ENCODE data around the gene OSM. TPM values are rescaled to one million over a fixed set of nuclear protein-coding genes. Genes with fewer than 3 reads are reported as not detected.

Gene OSM
- total RNA-seq, 4 donors from 2014 or later: 4.1 to 7.7 TPM; not detected in 2

DNA sequence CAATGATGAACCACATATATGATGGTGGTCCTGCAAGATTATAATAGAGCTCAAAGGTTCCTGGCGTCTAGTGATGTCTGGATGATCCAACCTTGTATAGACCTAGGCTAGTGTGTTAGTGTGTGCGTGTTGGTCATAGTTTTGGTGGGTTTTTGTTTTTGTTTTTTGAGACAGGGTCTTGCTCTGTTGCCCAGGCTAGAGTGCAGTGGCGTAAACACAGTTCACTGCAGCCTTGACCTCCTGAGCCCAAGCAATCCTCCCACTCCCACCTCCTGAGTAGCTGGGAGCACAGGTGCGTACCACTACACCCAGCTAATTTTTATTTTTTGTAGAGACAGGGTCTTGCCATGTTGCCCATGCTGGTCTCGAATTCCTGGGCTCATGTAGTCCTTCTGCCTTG is 13.3 kb upstream of the OSM start:
- Histone ChIP-seq H3K9me3 (no peaks in the 10 kb centered on the region), H3K4me3 (no peak overlapping the region), H3K27ac (no peak overlapping the region), H3K27me3 (no peaks in the 10 kb centered on the region), H3K36me3 (peaks cover 0 to 18% of the 10 kb centered on the region in 2 donors), H3K4me1 (peaks cover 0 to 10% (median 5%) of the 10 kb centered on the region in 3 donors)
- WGBS, 2 donors (ENCODE audit: low coverage in 1 of 2): 79 to 83% methylated on average over 3 of the region's 5 CpGs
- no peak for TF ChIP-seq EP300 (IDR thresholded peaks at IDR 0.05)
- TF ChIP-seq POLR2A (IDR thresholded peaks at IDR 0.05): no peak
- no peak for TF ChIP-seq POLR2AphosphoS5 (IDR thresholded peaks at IDR 0.05)
- TF ChIP-seq, protein P1, sequence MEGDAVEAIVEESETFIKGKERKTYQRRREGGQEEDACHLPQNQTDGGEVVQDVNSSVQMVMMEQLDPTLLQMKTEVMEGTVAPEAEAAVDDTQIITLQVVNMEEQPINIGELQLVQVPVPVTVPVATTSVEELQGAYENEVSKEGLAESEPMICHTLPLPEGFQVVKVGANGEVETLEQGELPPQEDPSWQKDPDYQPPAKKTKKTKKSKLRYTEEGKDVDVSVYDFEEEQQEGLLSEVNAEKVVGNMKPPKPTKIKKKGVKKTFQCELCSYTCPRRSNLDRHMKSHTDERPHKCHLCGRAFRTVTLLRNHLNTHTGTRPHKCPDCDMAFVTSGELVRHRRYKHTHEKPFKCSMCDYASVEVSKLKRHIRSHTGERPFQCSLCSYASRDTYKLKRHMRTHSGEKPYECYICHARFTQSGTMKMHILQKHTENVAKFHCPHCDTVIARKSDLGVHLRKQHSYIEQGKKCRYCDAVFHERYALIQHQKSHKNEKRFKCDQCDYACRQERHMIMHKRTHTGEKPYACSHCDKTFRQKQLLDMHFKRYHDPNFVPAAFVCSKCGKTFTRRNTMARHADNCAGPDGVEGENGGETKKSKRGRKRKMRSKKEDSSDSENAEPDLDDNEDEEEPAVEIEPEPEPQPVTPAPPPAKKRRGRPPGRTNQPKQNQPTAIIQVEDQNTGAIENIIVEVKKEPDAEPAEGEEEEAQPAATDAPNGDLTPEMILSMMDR (IDR thresholded peaks at IDR 0.05): no peak
- ATAC-seq: no peak

DNA sequence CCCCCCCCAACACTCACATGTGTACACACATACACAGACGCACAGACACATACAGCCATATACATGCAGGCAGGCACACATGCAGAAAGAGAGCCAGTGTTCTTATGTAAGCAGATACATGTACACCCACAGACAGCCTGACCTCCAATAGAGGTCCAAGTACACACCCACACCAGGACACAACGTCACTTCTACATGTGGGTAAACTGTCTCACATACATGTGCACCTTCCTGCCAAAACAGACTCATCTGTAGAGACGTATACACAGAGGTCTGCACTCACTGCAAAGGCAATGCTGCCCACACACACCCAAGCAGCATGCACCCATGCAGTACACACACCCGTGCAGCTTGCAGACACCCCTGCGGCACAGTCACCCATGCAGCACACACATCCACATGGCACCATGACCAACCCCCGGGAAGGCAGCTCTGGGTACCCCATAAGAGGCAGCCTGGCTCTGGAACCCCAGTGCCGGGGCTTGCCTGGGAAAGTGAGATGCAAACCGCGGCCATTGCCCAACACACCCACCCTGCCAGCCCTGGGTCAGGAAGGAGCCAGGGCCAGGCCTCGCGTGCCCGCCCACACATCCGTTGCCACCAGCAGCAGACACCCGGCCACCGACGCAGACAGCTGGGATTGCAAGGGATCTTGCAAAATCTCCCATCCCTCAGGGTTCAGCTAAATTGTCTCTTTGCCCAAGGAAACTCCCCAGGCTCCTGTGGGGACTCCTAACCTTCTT is 12.6 kb upstream of the OSM start:
- TF ChIP-seq, protein P1 (IDR thresholded peaks at IDR 0.05): no peak
- TF ChIP-seq POLR2AphosphoS5 (IDR thresholded peaks at IDR 0.05): no peak
- TF ChIP-seq POLR2A (IDR thresholded peaks at IDR 0.05): no peak
- no peak for TF ChIP-seq EP300 (IDR thresholded peaks at IDR 0.05)
- Histone ChIP-seq H3K27me3 (no peaks in the 10 kb centered on the region), H3K4me3 (no peak overlapping the region), H3K9me3 (no peaks in the 10 kb centered on the region), H3K4me1 (peaks cover 0 to 10% (median 5%) of the 10 kb centered on the region in 3 donors), H3K27ac (no peak overlapping the region), H3K36me3 (peaks cover 0 to 11% of the 10 kb centered on the region in 2 donors)
- peak; percentile 56 for ATAC-seq
- 53% methylated on average over 4 of the region's 16 CpGs; no CpG with 5 or more reads in 1 of the 2 donors for WGBS, 2 donors (ENCODE audit: low coverage in 1 of 2)

DNA sequence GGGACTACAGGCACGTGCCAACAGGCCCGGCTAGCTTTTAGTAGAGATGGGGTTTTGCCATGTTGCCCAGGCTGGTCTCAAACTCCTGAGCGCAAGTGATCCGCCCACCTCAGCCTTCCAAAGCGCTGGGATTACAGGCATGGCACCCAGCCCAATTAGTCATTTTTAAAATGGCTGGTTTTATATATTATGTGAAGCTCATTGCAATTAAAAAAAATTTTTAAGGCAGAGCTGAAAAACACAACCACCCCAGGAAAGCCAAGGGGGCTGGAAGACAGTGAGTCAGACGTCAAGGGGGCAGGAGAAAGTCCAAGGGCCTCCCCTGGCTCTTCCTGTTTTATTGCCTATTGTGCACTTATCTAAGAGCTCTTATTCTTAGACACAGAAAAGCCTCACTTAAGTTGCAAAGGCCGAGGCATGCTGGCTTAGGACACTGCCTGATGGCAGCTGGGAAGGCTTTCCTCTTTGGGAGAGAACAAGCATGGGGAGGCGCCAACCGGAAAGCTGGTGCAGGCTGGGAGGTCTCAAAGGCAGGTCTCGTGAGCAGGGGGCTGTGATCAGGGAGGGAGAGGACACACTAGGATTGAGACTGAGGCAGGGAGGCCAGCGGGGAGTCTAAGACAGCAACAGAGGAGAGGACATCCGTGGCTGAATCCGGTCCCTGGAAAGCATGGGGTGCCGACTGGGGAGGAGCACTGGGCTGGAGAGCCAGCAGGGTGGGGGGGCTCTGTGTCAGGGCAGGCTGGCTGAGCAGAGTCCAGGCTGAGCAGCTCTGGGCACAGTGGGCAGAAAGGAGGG is 11.1 kb upstream of the OSM start:
- H3K4me1 ChIP-seq: peaks cover 0 to 10% (median 5%) of the 10 kb centered on the region in 3 donors
- TF ChIP-seq, protein P1 (IDR thresholded peaks at IDR 0.05): no peak
- TF ChIP-seq POLR2A (IDR thresholded peaks at IDR 0.05): peak in 1 of 2 donors; percentile 15
- TF ChIP-seq EP300 (IDR thresholded peaks at IDR 0.05): no peak
- H3K4me3 ChIP-seq: no peak overlapping the region
- WGBS, 2 donors (ENCODE audit: low coverage in 1 of 2): 31 to 35% methylated on average over 4 to 6 of the region's 14 CpGs
- ATAC-seq: peak; percentile 44
- H3K9me3 ChIP-seq: no peaks in the 10 kb centered on the region
- no peaks in the 10 kb centered on the region for H3K36me3 ChIP-seq
- no peaks in the 10 kb centered on the region for H3K27me3 ChIP-seq
- peak overlapping the region in 3 of 4 donors; percentile 46 to 62 (median 51) for H3K27ac ChIP-seq

DNA sequence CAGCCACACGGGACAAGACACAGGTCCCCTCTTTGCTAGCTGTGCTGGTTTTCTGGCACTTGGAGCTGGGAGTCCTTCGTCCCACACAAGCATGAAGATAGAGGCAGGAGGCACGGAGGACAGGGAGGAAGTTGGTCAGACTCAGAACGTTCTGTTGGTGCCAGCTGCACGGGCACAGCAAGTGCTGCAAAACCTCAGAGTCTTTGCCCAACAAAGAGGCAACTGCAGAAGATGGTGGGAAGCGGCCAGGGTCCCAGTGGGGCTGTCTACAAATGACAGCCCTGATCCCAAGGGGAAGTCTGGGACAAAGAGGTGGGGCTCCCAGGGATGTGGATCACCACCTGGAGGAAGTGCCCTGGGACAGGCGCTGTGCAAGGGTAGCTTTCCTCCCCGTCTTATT is 9.4 kb upstream of the OSM start:
- TF ChIP-seq EP300 (IDR thresholded peaks at IDR 0.05) (no peak), POLR2A (IDR thresholded peaks at IDR 0.05) (no peak), POLR2AphosphoS5 (IDR thresholded peaks at IDR 0.05) (no peak)
- TF ChIP-seq, protein P1 (IDR thresholded peaks at IDR 0.05): no peak
- Histone ChIP-seq H3K4me1 (peaks cover 0 to 10% (median 5%) of the 10 kb centered on the region in 3 donors), H3K36me3 (no peaks in the 10 kb centered on the region), H3K27me3 (no peaks in the 10 kb centered on the region), H3K27ac (no peak overlapping the region), H3K9me3 (no peaks in the 10 kb centered on the region), H3K4me3 (no peak overlapping the region)
- no peak for ATAC-seq
- WGBS, 2 donors (ENCODE audit: low coverage in 1 of 2): 80% methylated on average over 1 of the region's 8 CpGs; no CpG with 5 or more reads in 1 of the 2 donors

Data from gastroesophageal sphincter (tissue), 4 donors.